ENCODE results near the gene FERMT3.
A peak's percentile ranks its signal among the peaks of the same experiment; 100 is the strongest.

FERMT3 gene

GRCh38 chr11:64186492-64187165 is 19.9 kb upstream of the FERMT3 start:
- no peak for DNase-seq

- no peak for DNase-seq
Observed at GRCh38 chr11:64192434-64192833, 14.1 kb upstream of the FERMT3 start.

- no peak for DNase-seq
Observed at GRCh38 chr11:64196626-64197025, 9.9 kb upstream of the FERMT3 start.

GRCh38 chr11:64198511-64198910 is 8.0 kb upstream of the FERMT3 start:
- no peak for DNase-seq

GRCh38 chr11:64201543-64201942 is 5.0 kb upstream of the FERMT3 start:
- no peak for DNase-seq

DNA sequence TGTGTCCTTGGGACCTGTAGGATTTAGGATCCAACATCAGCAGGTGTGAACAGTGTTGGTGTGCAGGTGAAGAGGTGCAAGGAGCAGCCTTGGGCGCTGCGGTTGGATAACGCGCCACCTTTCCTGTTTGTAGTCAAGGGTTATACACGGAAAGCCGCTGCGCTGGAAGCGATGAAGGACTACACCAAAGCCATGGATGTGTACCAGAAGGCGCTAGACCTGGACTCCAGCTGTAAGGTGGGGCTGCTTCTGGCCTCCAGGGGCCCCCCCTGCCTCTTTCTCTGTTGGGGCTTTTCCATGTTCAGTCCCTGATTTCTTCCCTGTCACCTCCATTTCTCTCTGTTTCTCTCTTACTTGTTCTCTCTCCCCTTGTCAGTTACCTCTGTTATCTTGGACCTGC is 3.5 kb upstream of the FERMT3 start:
- no peak for DNase-seq

DNA sequence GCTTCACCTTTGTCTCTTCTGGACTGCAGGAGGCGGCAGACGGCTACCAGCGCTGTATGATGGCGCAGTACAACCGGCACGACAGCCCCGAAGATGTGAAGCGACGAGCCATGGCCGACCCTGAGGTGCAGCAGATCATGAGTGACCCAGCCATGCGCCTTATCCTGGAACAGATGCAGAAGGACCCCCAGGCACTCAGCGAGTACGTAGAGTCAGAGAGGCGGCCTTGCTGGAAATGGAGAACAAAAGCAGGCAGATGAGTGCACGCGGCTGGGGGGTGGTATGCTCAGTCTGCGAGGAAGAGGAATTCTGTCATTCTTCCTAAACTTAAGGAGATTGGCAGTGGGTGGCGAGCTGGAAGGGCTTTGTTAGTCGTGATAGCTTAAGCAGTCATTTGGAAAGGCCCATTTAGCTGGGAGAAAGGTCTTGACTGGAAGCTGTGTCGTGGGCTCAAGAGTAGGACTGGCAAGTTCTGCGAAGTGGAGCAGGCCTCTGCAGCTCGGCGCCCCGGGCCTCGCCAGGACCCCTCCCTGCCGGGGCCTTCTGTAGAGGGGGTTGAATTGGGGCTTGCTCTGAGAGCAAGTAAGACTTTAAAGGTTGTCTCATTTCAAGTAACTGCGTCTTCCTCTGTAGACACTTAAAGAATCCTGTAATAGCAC is 3.0 kb upstream of the FERMT3 start:
- DNase-seq, result no peak

- no peak for DNase-seq
Observed at GRCh38 chr11:64204080-64204440, 2.5 kb upstream of the FERMT3 start.

GRCh38 chr11:64204464-64204989 is 2.0 kb upstream of the FERMT3 start:
- DNase-seq, result peak; percentile 89

DNA sequence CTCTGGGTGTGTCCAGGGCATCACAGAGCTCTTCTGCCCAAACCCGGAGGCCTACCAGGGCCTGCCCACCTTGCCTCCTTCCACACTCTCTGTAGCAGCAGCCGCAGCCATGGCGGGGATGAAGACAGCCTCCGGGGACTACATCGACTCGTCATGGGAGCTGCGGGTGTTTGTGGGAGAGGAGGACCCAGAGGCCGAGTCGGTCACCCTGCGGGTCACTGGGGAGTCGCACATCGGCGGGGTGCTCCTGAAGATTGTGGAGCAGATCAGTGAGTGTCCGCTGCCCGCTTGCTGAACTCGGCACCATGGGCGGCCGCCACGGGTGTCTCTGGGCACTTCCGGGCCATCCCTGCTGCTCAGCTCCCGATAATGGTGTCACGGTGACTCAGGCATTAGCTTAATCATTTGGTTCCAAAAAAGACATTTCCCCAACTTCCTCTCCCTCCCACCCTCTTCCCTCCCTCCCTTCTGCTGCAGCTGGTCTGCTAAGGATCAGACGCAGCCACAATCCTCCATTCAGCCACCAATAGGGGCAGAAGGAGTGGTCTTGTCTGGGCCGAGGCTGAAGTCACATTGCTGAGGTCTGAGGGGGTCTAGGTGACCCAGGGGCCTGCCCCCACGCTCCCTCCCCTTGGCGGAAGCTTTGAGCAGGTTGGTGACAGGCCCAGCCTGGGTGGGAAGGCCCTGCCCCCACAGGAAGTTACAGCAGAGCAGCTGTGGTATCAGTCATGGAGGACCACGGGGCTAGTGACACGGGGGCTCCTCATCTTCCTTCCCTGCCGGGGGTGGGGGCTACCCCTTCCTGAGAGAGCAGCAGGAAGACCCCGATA is 950 bp downstream of the FERMT3 start:
- peak; percentile 85 for DNase-seq

DNA sequence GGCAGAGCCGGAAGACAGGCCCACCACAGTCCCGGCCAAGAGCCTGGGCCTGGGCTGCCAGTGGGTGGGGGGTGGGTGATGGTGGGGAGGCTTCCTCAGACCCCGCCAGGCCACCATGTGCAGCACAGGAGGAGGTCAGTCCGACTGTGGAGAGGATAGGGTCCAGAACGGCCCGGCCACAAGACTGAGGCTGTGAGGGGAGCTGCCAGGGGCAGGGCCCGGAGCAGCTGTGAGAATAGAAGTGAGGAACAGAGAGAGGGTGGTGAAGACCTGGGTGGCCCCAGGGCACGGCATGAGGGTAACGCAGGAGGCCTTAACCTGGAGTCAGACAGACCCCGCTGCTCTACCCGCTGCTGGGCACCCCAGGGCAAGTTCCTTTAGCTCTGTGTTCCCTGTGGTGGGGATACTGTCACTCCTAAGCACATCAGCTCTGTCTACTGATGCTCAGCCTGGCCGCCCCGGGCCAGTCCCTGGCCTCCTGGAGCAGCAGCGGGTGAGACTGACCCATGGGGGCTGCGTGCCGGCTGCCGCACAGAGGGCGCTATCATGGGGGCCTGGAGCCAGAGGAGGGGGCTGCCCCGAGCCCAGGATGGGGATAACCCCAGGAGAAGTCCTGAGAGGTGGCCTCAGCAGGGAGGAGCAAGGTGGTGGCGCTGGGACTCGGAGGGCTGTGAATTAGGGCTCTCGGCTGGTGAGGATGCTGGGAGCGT is 1.7 kb downstream of the FERMT3 start:
- DNase-seq, result no peak

GRCh38 chr11:64208796-64209562 is 2.5 kb downstream of the FERMT3 start:
- no peak for DNase-seq

GRCh38 chr11:64209563-64209843 is 3.0 kb downstream of the FERMT3 start:
- no peak for DNase-seq

DNA sequence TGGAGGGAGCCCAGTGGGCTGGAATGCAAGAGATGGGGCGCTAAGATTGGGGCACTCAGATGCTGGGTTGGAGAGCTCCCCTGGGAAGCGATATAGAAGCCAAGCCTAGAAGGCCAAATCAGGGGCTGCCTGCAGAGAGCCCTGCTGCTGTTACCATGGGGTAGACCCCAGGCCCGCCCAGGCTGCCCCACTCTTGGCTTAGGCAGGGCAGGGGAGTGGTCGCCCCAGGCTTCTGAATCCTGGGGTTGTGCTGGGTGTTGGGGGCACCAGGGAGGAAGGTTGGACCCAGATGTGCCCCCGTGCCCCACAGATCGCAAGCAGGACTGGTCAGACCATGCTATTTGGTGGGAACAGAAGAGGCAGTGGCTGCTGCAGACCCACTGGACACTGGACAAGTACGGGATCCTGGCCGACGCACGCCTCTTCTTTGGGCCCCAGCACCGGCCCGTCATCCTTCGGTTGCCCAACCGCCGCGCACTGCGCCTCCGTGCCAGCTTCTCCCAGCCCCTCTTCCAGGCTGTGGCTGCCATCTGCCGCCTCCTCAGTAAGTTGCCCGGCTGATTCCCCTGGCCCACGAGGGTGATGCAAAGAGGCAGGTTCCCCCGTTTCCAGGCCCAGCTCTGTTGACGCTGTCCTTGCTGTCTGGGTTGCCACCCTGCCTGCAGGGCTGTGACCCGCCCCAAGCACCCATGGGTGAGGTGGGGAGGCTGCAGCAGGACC is 3.9 kb downstream of the FERMT3 start:
- no peak for DNase-seq

GRCh38 chr11:64211181-64211872 is 4.8 kb downstream of the FERMT3 start:
- no peak for DNase-seq

- DNase-seq, result no peak
Observed at GRCh38 chr11:64216879-64217278, 10.4 kb downstream of the FERMT3 start.

- DNase-seq, result no peak
Observed at GRCh38 chr11:64218628-64219353, 12.3 kb downstream of the FERMT3 start.

DNA sequence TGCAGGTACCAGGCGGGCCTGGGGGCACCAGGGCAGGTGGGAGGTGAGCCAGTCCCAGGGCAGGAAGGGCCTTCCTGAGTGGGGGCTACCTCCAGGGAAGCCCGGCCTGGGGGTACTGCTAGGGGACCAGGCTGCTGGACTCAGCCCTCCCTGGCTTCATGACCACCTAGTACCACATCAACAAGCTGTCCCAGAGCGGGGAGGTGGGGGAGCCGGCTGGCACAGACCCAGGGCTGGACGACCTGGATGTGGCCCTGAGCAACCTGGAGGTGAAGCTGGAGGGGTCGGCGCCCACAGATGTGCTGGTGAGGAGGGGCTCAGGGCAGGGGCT is 12.8 kb downstream of the FERMT3 start:
- DNase-seq, result no peak

- no peak for DNase-seq
Observed at GRCh38 chr11:64219755-64220154, 13.2 kb downstream of the FERMT3 start.

- DNase-seq, result no peak
Observed at GRCh38 chr11:64220271-64220670, 13.8 kb downstream of the FERMT3 start.

DNA sequence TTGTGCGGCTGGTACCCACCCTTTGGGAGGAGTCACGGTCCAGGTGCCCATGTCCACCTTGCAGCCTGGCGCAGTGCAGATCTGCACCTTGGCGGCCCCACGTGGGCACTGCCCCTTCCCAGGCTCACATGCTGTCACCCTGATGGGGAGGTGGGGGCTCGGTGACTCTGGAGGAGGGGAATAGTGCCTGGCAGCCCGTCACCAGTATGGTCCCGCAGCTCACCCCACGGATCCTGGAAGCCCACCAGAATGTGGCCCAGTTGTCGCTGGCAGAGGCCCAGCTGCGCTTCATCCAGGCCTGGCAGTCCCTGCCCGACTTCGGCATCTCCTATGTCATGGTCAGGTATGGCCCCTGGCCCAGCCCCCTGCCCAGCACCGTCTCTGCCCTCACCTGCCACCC is 14.3 kb downstream of the FERMT3 start:
- DNase-seq, result no peak
